ENCODE measurements around the gene SLC16A8.
"Not testable (repeated sequence)": the region's sequence is repeated elsewhere in the genome, so short reads cannot be mapped to it uniquely, and the experiment has no call there.

The SLC16A8 gene

DNA sequence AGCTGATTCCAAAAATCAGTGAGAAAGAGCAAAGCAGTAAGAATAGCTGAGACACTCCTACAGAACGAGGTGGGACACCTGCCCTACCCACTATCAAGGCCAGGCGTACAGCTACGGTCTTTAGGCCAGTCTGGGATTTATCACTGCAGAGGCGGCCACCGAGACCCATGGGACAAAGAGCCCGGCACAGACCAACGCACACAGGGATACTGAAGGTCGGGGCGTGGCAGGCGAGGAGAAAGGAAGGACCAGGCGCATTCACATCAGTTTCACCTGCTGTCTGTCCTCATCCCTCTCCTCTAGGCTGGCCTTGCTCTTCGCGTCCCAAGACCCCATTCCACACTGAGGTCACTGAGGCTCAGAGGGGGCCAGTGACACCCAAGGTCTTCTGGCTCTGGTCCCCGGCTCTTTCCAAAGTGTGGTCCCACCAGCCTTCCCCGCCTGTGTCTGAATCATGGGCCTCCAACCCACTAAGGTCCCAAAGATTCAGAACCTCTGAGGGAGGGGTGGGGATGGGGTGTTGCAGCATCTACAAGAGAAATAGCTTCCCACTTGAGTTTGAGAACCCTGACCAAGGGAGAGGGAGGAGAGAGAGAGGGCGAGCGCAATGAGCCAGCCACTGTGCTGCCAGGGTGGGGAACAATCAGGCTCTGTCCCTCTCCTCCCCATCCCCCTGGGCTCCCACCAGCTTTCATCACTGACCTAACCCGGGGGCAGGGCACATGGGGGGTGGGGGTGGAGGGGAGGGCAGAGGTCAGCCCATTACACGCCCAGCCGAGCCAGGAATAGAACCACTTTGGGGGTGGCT, 34.0 kb downstream of the SLC16A8 start:
- Histone ChIP-seq H3K9ac (ENCODE audit: low read depth, low read length) (no peak overlapping the region), H3K27me3 (ENCODE audit: insufficient read depth, low read length) (no peaks in the 10 kb centered on the region), H3K4me1 (ENCODE audit: insufficient read depth, low read length) (peaks cover 2% of the 10 kb centered on the region; the same call in 1 of the 2 replicates), H3K4me3 (ENCODE audit: low read length) (no peak overlapping the region), H3K9me3 (ENCODE audit: insufficient read depth, low read depth, low read length) (no peaks in the 10 kb centered on the region), H3K36me3 (ENCODE audit: insufficient read depth, low read length) (no peaks in the 10 kb centered on the region), H3K27ac (ENCODE audit: low read depth, low read length) (no peak overlapping the region)
- WGBS = 92% methylated on average over 19 of the region's 20 CpGs

- Histone ChIP-seq H3K9me3 (ENCODE audit: insufficient read depth, low read depth, low read length) (no peaks in the 10 kb centered on the region), H3K27me3 (ENCODE audit: insufficient read depth, low read length) (no peaks in the 10 kb centered on the region), H3K36me3 (ENCODE audit: insufficient read depth, low read length) (no peaks in the 10 kb centered on the region), H3K4me1 (ENCODE audit: insufficient read depth, low read length) (no peaks in the 10 kb centered on the region; the same call in 1 of the 2 replicates), H3K9ac (ENCODE audit: low read depth, low read length) (0 out of 2 replicates have a peak overlapping the region, but pooled peaks have one; percentile 6), H3K4me3 (ENCODE audit: low read length) (no peak overlapping the region), H3K27ac (ENCODE audit: low read depth, low read length) (no peak overlapping the region)
- 84% methylated on average over 14 of the region's 14 CpGs for WGBS
Measured at GRCh38 chr22:38046070-38046748, 37.8 kb downstream of the SLC16A8 start.

DNA sequence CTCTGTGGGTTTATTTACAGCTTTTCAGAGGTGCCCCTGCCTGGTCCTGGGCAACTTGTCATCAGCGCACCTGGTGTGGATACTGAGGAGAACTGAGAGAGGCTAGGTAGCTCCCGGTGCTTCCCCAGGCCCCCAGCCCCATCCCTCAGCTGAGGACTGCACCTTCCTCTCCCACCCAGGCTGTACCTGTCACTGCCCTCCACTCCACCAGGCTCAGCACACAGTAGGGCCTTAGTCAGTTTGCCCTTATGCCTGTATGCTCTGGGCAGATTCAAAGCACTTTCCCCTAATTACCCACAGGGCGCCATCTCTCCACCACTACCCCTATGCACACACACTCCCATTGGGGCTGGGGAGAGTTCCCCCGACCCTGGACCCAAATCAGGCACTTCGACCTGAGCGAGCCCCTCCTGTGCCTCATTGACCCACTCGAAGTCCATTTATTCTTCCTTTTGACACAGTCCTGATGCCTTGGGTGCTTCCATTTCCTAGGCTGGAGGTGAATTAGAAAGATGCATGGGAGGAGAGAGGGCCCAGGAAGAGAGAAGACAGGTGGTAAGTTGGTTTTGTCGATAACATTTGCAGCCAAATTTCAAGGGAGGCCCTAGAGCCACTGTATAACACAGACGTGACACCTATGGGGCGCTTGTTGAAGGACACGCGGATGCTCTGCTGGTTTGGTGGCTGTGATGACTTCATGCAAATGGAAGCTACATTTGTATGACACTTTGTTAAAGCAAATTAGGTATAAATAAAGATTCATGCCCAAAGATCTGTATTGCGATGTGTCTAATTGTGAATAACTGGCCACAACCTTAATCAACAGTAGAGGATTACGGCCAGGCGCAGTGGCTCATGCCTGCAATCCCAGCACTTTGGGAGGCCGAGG, 40.6 kb downstream of the SLC16A8 start:
- WGBS = 90% methylated on average over 16 of the region's 16 CpGs
- Histone ChIP-seq H3K36me3 (ENCODE audit: insufficient read depth, low read length) (no peaks in the 10 kb centered on the region), H3K27ac (ENCODE audit: low read depth, low read length) (no peak overlapping the region), H3K9ac (ENCODE audit: low read depth, low read length) (no peak overlapping the region), H3K9me3 (ENCODE audit: insufficient read depth, low read depth, low read length) (no peaks in the 10 kb centered on the region), H3K4me3 (ENCODE audit: low read length) (no peak overlapping the region), H3K4me1 (ENCODE audit: insufficient read depth, low read length) (no peaks in the 10 kb centered on the region; the same call in 1 of the 2 replicates), H3K27me3 (ENCODE audit: insufficient read depth, low read length) (no peaks in the 10 kb centered on the region)

- Histone ChIP-seq H3K27me3 (ENCODE audit: insufficient read depth, low read length) (no peaks in the 10 kb centered on the region), H3K9me3 (ENCODE audit: insufficient read depth, low read depth, low read length) (no peaks in the 10 kb centered on the region), H3K27ac (ENCODE audit: low read depth, low read length) (no peak overlapping the region), H3K36me3 (ENCODE audit: insufficient read depth, low read length) (no peaks in the 10 kb centered on the region), H3K4me3 (ENCODE audit: low read length) (no peak overlapping the region), H3K4me1 (ENCODE audit: insufficient read depth, low read length) (no peaks in the 10 kb centered on the region; the same call in 1 of the 2 replicates), H3K9ac (ENCODE audit: low read depth, low read length) (no peak overlapping the region)
- WGBS = 89% methylated on average over 1 of the region's 1 CpG
Measured at GRCh38 chr22:38042488-38042790, 41.5 kb downstream of the SLC16A8 start.

- Histone ChIP-seq H3K27ac (ENCODE audit: low read depth, low read length) (no peak overlapping the region), H3K9ac (ENCODE audit: low read depth, low read length) (no peak overlapping the region), H3K4me3 (ENCODE audit: low read length) (no peak overlapping the region), H3K36me3 (ENCODE audit: insufficient read depth, low read length) (no peaks in the 10 kb centered on the region), H3K4me1 (ENCODE audit: insufficient read depth, low read length) (no peaks in the 10 kb centered on the region; the same call in 1 of the 2 replicates), H3K9me3 (ENCODE audit: insufficient read depth, low read depth, low read length) (no peaks in the 10 kb centered on the region), H3K27me3 (ENCODE audit: insufficient read depth, low read length) (no peaks in the 10 kb centered on the region)
- 84% methylated on average over 5 of the region's 5 CpGs for WGBS
Measured at GRCh38 chr22:38041760-38042487, 42.1 kb downstream of the SLC16A8 start.

DNA sequence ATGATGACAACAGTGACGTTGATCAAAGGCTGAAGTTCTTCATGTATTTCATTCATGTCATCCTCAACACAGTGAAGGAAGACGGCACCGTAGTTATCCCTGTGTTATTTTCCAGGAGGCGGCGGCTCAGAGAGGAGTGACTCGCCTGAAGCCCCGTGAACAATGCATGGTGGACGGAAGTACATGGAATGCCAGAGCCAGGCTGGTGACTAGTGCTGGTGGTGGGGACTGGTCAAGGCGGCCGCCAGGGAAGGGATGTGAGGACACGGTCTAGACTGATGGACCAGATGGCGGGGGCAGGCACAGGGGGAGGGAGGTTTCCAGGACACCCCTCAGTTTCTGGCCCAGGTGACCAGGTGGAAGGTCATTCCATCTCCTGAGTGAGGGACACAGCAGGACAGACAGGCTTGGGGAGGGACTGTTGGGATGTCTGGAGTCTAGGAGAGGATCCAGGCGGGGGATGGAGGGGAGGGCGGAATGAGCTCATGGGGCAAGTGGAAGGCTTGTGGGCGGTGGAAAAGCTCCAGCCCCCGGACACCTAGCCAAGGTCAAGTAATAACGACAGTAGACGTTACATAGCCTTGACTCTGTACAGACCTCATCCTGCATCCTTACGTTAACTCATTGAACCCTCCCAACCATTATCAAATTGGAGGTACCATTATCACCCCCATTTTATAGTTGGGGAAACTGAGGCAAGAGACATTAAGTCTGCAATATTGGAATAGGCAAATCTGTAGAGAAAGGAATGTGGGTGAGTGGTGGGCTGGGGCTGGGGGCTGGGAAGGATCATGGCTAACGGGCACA, 42.8 kb downstream of the SLC16A8 start:
- H3K27me3 ChIP-seq (ENCODE audit: insufficient read depth, low read length) = no peaks in the 10 kb centered on the region
- H3K27ac ChIP-seq (ENCODE audit: low read depth, low read length) = no peak overlapping the region
- 92% methylated on average over 20 of the region's 20 CpGs for WGBS
- H3K9me3 ChIP-seq (ENCODE audit: insufficient read depth, low read depth, low read length) = no peaks in the 10 kb centered on the region
- H3K4me3 ChIP-seq (ENCODE audit: low read length) = no peak overlapping the region
- H3K9ac ChIP-seq (ENCODE audit: low read depth, low read length) = no peak overlapping the region
- no peaks in the 10 kb centered on the region for H3K36me3 ChIP-seq (ENCODE audit: insufficient read depth, low read length)
- no peaks in the 10 kb centered on the region for H3K4me1 ChIP-seq (ENCODE audit: insufficient read depth, low read length)

- H3K4me1 ChIP-seq (ENCODE audit: insufficient read depth, low read length) = peaks cover 9% of the 10 kb centered on the region
Measured at GRCh38 chr22:38038890-38039812, 44.8 kb downstream of the SLC16A8 start.

DNA sequence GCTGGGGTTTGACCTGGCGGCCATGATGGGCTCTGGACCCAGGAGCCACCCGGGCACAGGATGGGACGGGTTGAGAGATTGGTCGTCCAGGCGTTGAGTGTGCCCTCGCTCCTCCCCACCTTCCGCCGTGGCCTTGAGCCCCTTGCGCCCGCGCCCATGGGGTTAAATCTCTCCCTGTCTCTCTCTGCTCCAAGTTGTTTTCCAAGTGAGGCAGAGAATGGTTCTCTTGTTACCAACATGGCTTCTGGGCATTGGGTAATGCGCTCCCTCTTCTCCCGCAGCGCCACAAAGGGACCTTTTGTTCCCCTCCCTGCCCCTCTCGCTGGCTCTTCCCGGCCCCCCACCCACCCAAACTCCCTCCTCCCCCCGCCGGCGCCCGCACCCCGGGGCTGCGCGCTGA, 45.6 kb downstream of the SLC16A8 start:
- WGBS = 95% methylated on average over 23 of the region's 23 CpGs
- Histone ChIP-seq H3K9me3 (ENCODE audit: insufficient read depth, low read depth, low read length) (no peaks in the 10 kb centered on the region), H3K4me3 (ENCODE audit: low read length) (no peak overlapping the region), H3K27ac (ENCODE audit: low read depth, low read length) (no peak overlapping the region), H3K36me3 (ENCODE audit: insufficient read depth, low read length) (no peaks in the 10 kb centered on the region), H3K9ac (ENCODE audit: low read depth, low read length) (no peak overlapping the region), H3K27me3 (ENCODE audit: insufficient read depth, low read length) (no peaks in the 10 kb centered on the region), H3K4me1 (ENCODE audit: insufficient read depth, low read length) (peaks cover 16% of the 10 kb centered on the region)

More at GRCh38 chr22:38038890-38039812, 44.8 kb downstream of the SLC16A8 start:
- no peak overlapping the region for H3K4me3 ChIP-seq (ENCODE audit: low read length)
- no peak overlapping the region for H3K9ac ChIP-seq (ENCODE audit: low read depth, low read length)
- H3K36me3 ChIP-seq (ENCODE audit: insufficient read depth, low read length) = no peaks in the 10 kb centered on the region
- WGBS = 94% methylated on average over 46 of the region's 46 CpGs
- no peaks in the 10 kb centered on the region for H3K27me3 ChIP-seq (ENCODE audit: insufficient read depth, low read length)
- no peak overlapping the region for H3K27ac ChIP-seq (ENCODE audit: low read depth, low read length)
- H3K9me3 ChIP-seq (ENCODE audit: insufficient read depth, low read depth, low read length) = no peaks in the 10 kb centered on the region

GRCh38 chr22:38037367-38038150, 46.4 kb downstream of the SLC16A8 start:
- H3K4me1 ChIP-seq (ENCODE audit: insufficient read depth, low read length) = peaks cover 21% of the 10 kb centered on the region
- not testable (repeated sequence) for H3K4me3 ChIP-seq (ENCODE audit: low read length); H3K27ac ChIP-seq (ENCODE audit: low read depth, low read length); H3K9me3 ChIP-seq (ENCODE audit: insufficient read depth, low read depth, low read length); H3K36me3 ChIP-seq (ENCODE audit: insufficient read depth, low read length); H3K9ac ChIP-seq (ENCODE audit: low read depth, low read length); H3K27me3 ChIP-seq (ENCODE audit: insufficient read depth, low read length)
- WGBS = 94% methylated on average over 11 of the region's 13 CpGs
